Purkinje cell (primary cell): ENCODE results near the gene KDELR1. TPM values are rescaled to one million over a fixed set of nuclear protein-coding genes. Genes with fewer than 3 reads are reported as not detected.

ENCODE experiments used
- polyA plus RNA-seq: library from polyadenylated mRNA; unstranded; fragments of >200 nt; fragmentation: Nextera tagmentation; gene quantifications from 2 replicates; pipeline ENCODE4 v1.2.1, GENCODE V29; 2014

Gene KDELR1
- 8.9 and 18.1 TPM in 2 replicates for polyA plus RNA-seq

GRCh38 chr19:48391100-48392005, at the start of gene KDELR1:
Gene KDELR1, minus strand, starts transcription at chr19:48391551. Its CDS starts 193 bp downstream, at chr19:48391358.

GRCh38 chr19:48393559-48394330, 2.4 kb upstream of the KDELR1 start, which contains the start of gene GRIN2D:
Gene GRIN2D, plus strand, starts transcription at chr19:48393668. Its CDS starts 4,725 bp downstream, at chr19:48398393.

GRCh38 chr19:48363810-48364597, 27.3 kb downstream of the KDELR1 start, which contains the start of the genes SYNGR4 and TMEM143:
Gene SYNGR4, plus strand, starts transcription at chr19:48364367. Its CDS starts 1,476 bp downstream, at chr19:48365843.
Gene TMEM143, minus strand, starts transcription at chr19:48363940. Its CDS starts 20 bp downstream, at chr19:48363920.

Other genes starting within 250 kb of the KDELR1 start
- gene LIG1, start 221.2 kb downstream of the KDELR1 start, polyA plus RNA-seq, result 1.4 and 3.4 TPM in 2 replicates
- gene ZSWIM9, start 220.9 kb downstream of the KDELR1 start, polyA plus RNA-seq, result 0.17 and 1.3 TPM in 2 replicates
- gene CARD8, start 135.6 kb downstream of the KDELR1 start, polyA plus RNA-seq, result 4.6 and 9.0 TPM in 2 replicates
- gene ZNF114, start 121.5 kb downstream of the KDELR1 start, polyA plus RNA-seq, result 0.17 TPM in 1 of 2 replicates, not detected in the other
- 0.97 and 6.4 TPM in 2 replicates for gene EMP3, start 66.0 kb downstream of the KDELR1 start, polyA plus RNA-seq
- gene TMEM143, start 27.6 kb downstream of the KDELR1 start, polyA plus RNA-seq, result 3.2 and 4.9 TPM in 2 replicates
- not detected in 2 replicates for gene SYNGR4, start 27.2 kb downstream of the KDELR1 start, polyA plus RNA-seq
- gene GRIN2D, start 2.1 kb upstream of the KDELR1 start, polyA plus RNA-seq, result not detected in 2 replicates
- 1.0 and 2.4 TPM in 2 replicates for gene GRWD1, start 54.4 kb upstream of the KDELR1 start, polyA plus RNA-seq
- gene KCNJ14, start 64.0 kb upstream of the KDELR1 start, polyA plus RNA-seq, result 0.43 TPM in 1 of 2 replicates, not detected in the other
- gene CYTH2, start 77.8 kb upstream of the KDELR1 start, polyA plus RNA-seq, result 10.5 and 12.6 TPM in 2 replicates
- 1.1 and 1.5 TPM in 2 replicates for gene LMTK3, start 120.3 kb upstream of the KDELR1 start, polyA plus RNA-seq
- 0.24 and 1.6 TPM in 2 replicates for gene SULT2B1, start 160.6 kb upstream of the KDELR1 start, polyA plus RNA-seq
- not detected in 2 replicates for gene SPACA4, start 215.2 kb upstream of the KDELR1 start, polyA plus RNA-seq
- gene FAM83E, start 223.5 kb upstream of the KDELR1 start, polyA plus RNA-seq, result not detected in 2 replicates
- gene RPL18, start 227.6 kb upstream of the KDELR1 start, polyA plus RNA-seq, result 216 and 328 TPM in 2 replicates
- gene SPHK2, start 228.0 kb upstream of the KDELR1 start, polyA plus RNA-seq, result 0.34 and 0.75 TPM in 2 replicates
- 13.1 and 42.9 TPM in 2 replicates for gene DBP, start 245.8 kb upstream of the KDELR1 start, polyA plus RNA-seq